ENCODE results near the gene PCNX3. TPM values are rescaled to one million over a fixed set of nuclear protein-coding genes. Genes with fewer than 3 reads are reported as not detected.

PCNX3 gene
- total and polyA plus RNA-seq, 2 of the 4 experiments (the other 2 are of a cell fraction), result 5.6 to 33.2 TPM

- peaks cover 14% of the 10 kb centered on the region for H3K4me1 ChIP-seq (ENCODE audit: control insufficient read depth, insufficient read depth, low read length)
- H3K9ac ChIP-seq (ENCODE audit: low read depth, low read length), result no peak overlapping the region
- no peak overlapping the region for H2BK5ac ChIP-seq (ENCODE audit: low read depth, low read length, poor library complexity, severe bottlenecking)
- no peak overlapping the region for H2BK20ac ChIP-seq (ENCODE audit: low read depth, low read length)
- 49% methylated on average over 22 of the region's 49 CpGs; no CpG with 5 or more reads in 1 of the 2 experiments for WGBS, 2 experiments (ENCODE audit: extremely low coverage in 2 of 2, insufficient read length in 1 of 2)
- peaks cover 11 to 62% of the 10 kb centered on the region in 2 experiments for H3K79me1 ChIP-seq (ENCODE audit: low read depth in 1 of 2, low read length in 2 of 2)
- no peak overlapping the region for H3K56ac ChIP-seq (ENCODE audit: extremely low read depth, insufficient read depth, low read length)
- peaks cover 20% of the 10 kb centered on the region; the same call in 1 of the 2 replicates for H4K20me1 ChIP-seq (ENCODE audit: insufficient read depth, low read length)
- H2BK15ac ChIP-seq (ENCODE audit: low read depth, low read length), result no peak overlapping the region; the same call in 2 of the 3 replicates
- intact Hi-C loops (cut with micrococcal nuclease), result no loop called here
- H4K91ac ChIP-seq (ENCODE audit: insufficient read depth, low read depth, low read length), result no peak overlapping the region
- ChIA-PET CTCF (no interaction called here), POLR2A (ENCODE audit: unreplicated experiment) (no interaction called here)
- H3K4ac ChIP-seq (ENCODE audit: low read depth, low read length), result no peak overlapping the region
- H3K27ac ChIP-seq (ENCODE audit: insufficient read depth, low read length), result no peak overlapping the region
- dilution Hi-C loops (cut with HindIII; ENCODE audit: low sequenced_read_pairs, unreplicated experiment), result no loop called here
- no peak overlapping the region for H3K18ac ChIP-seq (ENCODE audit: low read depth, low read length)
- H3K9me1 ChIP-seq (ENCODE audit: insufficient read depth, low read length), result peaks cover 19% of the 10 kb centered on the region
- no peak overlapping the region for H4K8ac ChIP-seq (ENCODE audit: low read depth in 2 of 2, low read length in 2 of 2)
- no peaks in the 10 kb centered on the region for H3K27me3 ChIP-seq (ENCODE audit: control insufficient read depth, insufficient read depth, low read length)
- TF ChIP-seq BHLHE40 (IDR thresholded peaks at IDR 0.05; ENCODE audit: low read depth, low read length), result no peak
- no peak for TF ChIP-seq MAFK (IDR thresholded peaks at IDR 0.05; ENCODE audit: low read depth, low read length)
- TF ChIP-seq ELK1 (IDR thresholded peaks at IDR 0.05; ENCODE audit: borderline replicate concordance, low read depth, low read length), result no peak
- no peak for TF ChIP-seq RAD21 (IDR thresholded peaks at IDR 0.05; ENCODE audit: low read length)
- no peak for TF ChIP-seq MXI1 (IDR thresholded peaks at IDR 0.05; ENCODE audit: borderline replicate concordance, low read depth, low read length)
- no peak for TF ChIP-seq POLR2A (IDR thresholded peaks at IDR 0.05; ENCODE audit: low read depth, low read length)
- TF ChIP-seq MAZ (IDR thresholded peaks at IDR 0.05; ENCODE audit: borderline replicate concordance, low read depth, low read length), result no peak
- no peak for TF ChIP-seq RCOR1 (IDR thresholded peaks at IDR 0.05; ENCODE audit: insufficient replicate concordance, low read length)
- no peak overlapping the region; the same call in 1 of the 2 replicates for H4K5ac ChIP-seq (ENCODE audit: low read depth, low read length)
- H3K4me2 ChIP-seq (ENCODE audit: low read depth, low read length), result no peak overlapping the region
- ATAC-seq (ENCODE audit: low read depth), result no peak
- H3K36me3 ChIP-seq (ENCODE audit: control insufficient read depth, insufficient read depth, low read length), result peaks cover 10% of the 10 kb centered on the region
- H3K4me3 ChIP-seq (ENCODE audit: insufficient read depth, low read depth, low read length), result no peak overlapping the region
- no TSS peak for BruUV-seq (replicated peaks)
- no peak for DNase-seq
- in situ Hi-C loops (cut with MboI; ENCODE audit: low sequenced_read_pairs), result no loop called here
- no peak overlapping the region for H3K14ac ChIP-seq (replicated peaks; ENCODE audit: low read depth, low read length)
- 0 out of 2 replicates have a peak overlapping the region, but pooled peaks have one; percentile 15 for H2AK5ac ChIP-seq (ENCODE audit: low read depth, low read length)
- peak overlapping the region; percentile 72 for H2AFZ ChIP-seq (replicated peaks; ENCODE audit: low read length, poor library complexity)
- peak overlapping the region; percentile 76 for H2AK9ac ChIP-seq (replicated peaks; ENCODE audit: low read depth, low read length, poor library complexity)
- no peak overlapping the region for H2BK120ac ChIP-seq (ENCODE audit: low read depth, low read length)
- no peaks in the 10 kb centered on the region for H3K9me3 ChIP-seq (ENCODE audit: control insufficient read depth, insufficient read depth, low read length)
- H3K23ac ChIP-seq (ENCODE audit: low read depth, low read length), result no peak overlapping the region
Observed at GRCh38 chr11:65642014-65642671, 26.6 kb downstream of the PCNX3 start.
